Measurements from ENCODE around the gene ALDH1A3.
"Not testable (repeated sequence)": the region's sequence is repeated elsewhere in the genome, so short reads cannot be mapped to it uniquely, and the experiment has no call there.

The ALDH1A3 gene

GRCh38 chr15:100879464-100880138 is at the start of gene ALDH1A3:
Gene ALDH1A3, plus strand, starts transcription at chr15:100879831. Its CDS starts 77 bp downstream, at chr15:100879908.
- peak; percentile 47 for DNase-seq

GRCh38 chr15:100831467-100831866 is 48.2 kb upstream of the ALDH1A3 start:
- DNase-seq, result peak; percentile 95

GRCh38 chr15:100832149-100832942 is 47.3 kb upstream of the ALDH1A3 start:
- DNase-seq, result no peak

GRCh38 chr15:100833417-100834389 is 45.9 kb upstream of the ALDH1A3 start:
- no peak for DNase-seq

- no peak for DNase-seq
Measured at GRCh38 chr15:100834731-100835130, 44.9 kb upstream of the ALDH1A3 start.

- no peak for DNase-seq
Measured at GRCh38 chr15:100835636-100836035, 44.0 kb upstream of the ALDH1A3 start.

GRCh38 chr15:100836501-100836900 is 43.1 kb upstream of the ALDH1A3 start:
- no peak for DNase-seq

GRCh38 chr15:100841426-100841825 is 38.2 kb upstream of the ALDH1A3 start:
- DNase-seq, result no peak

- DNase-seq, result no peak
Measured at GRCh38 chr15:100842756-100843730, 36.6 kb upstream of the ALDH1A3 start.

GRCh38 chr15:100844167-100844566 is 35.5 kb upstream of the ALDH1A3 start:
- no peak for DNase-seq

- no peak for DNase-seq
Measured at GRCh38 chr15:100844778-100845177, 34.9 kb upstream of the ALDH1A3 start.

- DNase-seq, result no peak
Measured at GRCh38 chr15:100847194-100847593, 32.4 kb upstream of the ALDH1A3 start.

- DNase-seq, result peak; percentile 79
Measured at GRCh38 chr15:100849021-100849854, 30.4 kb upstream of the ALDH1A3 start.

- peak; percentile 47 for DNase-seq
Measured at GRCh38 chr15:100849855-100850218, 29.8 kb upstream of the ALDH1A3 start.

- DNase-seq, result not testable (repeated sequence)
Measured at GRCh38 chr15:100851428-100852015, 28.1 kb upstream of the ALDH1A3 start.

- no peak for DNase-seq
Measured at GRCh38 chr15:100852630-100853029, 27.0 kb upstream of the ALDH1A3 start.

GRCh38 chr15:100853676-100854440 is 25.8 kb upstream of the ALDH1A3 start:
- DNase-seq, result no peak

GRCh38 chr15:100856867-100857266 is 22.8 kb upstream of the ALDH1A3 start:
- DNase-seq, result no peak

- DNase-seq, result no peak
Measured at GRCh38 chr15:100858294-100858693, 21.3 kb upstream of the ALDH1A3 start.

Data from NCI-H2171 treated with DMSO at 0.1 percent for 48 hours (cell line).